Measurements from ENCODE around the gene CCDC174.

GRCh38 chr3:14698601-14699244 lies 47.2 kb downstream of the CCDC174 start:
- TF ChIP-seq IRF1 (CRISPR knock-in tag; IDR thresholded peaks at IDR 0.05) (no peak), ETV6 (CRISPR knock-in tag; IDR thresholded peaks at IDR 0.05) (no peak), ATF3 (CRISPR knock-in tag; conservative IDR thresholded peaks at IDR 0.05) (no peak), CTCF (IDR thresholded peaks at IDR 0.05) (no peak), NFE2L1 (CRISPR knock-in tag; IDR thresholded peaks at IDR 0.05) (no peak), FOXK1 (CRISPR knock-in tag; IDR thresholded peaks at IDR 0.05) (no peak), FOXJ3 (CRISPR knock-in tag; IDR thresholded peaks at IDR 0.05; ENCODE audit: borderline replicate concordance) (no peak), ZNF232 (CRISPR knock-in tag; IDR thresholded peaks at IDR 0.05) (no peak), MAX (CRISPR knock-in tag; IDR thresholded peaks at IDR 0.05) (no peak), NR2C2 (CRISPR knock-in tag; IDR thresholded peaks at IDR 0.05) (no peak), TP53 (CRISPR knock-in tag; IDR thresholded peaks at IDR 0.05) (no peak), ZNF423 (CRISPR knock-in tag; IDR thresholded peaks at IDR 0.05) (no peak), AFF4 (CRISPR knock-in tag; IDR thresholded peaks at IDR 0.05; ENCODE audit: borderline replicate concordance) (no peak), JUN (CRISPR knock-in tag; IDR thresholded peaks at IDR 0.05) (no peak)
